ENCODE measurements around the gene PAK1.
"Not testable (repeated sequence)": the region's sequence is repeated elsewhere in the genome, so short reads cannot be mapped to it uniquely, and the experiment has no call there.

The PAK1 gene

DNA sequence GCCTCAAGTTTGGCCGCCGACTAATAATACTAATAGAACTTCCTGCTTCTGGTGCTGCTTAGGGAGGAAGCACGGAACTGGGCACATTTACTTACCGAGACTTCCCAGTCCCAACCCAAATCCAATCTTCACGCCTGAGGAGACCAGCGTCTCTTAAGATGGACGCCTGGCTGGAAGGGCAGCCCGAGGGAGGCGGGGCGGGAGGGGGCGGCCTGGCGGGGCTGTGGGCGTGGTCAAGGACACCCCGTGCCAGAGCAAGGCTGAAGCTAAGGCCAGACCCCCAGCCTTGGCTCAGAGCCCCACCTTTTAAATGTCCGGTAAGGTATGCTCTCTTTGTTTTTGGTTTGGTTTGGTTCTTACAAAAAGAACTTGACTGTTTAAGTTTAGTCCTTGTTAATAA is 172.4 kb downstream of the PAK1 start, which contains the start of gene GDPD4:
GDPD4 (minus strand) TSS at position 177 of the 400 bp plus-strand sequence. CDS start 16,549 bp downstream, outside the sequence.
- no peak for DNase-seq

DNA sequence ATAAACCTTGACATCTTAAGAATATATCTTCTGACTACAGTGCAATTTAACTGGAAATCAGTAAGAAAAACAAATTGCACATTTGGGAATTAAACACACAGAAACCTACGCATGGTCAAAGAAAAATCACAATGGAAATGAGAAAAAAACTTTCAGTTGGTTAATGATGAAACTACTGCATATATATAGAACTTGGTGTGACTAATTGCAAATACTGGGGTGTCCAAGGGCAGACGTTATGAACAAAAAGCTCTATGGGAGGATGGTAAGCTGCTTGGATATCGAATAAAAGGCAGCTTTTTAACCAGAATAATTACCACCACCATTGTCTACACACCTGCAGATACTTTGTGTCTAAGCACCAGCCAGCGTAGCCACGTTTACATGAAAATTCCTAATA is 173.2 kb downstream of the PAK1 start:
- no peak for DNase-seq

DNA sequence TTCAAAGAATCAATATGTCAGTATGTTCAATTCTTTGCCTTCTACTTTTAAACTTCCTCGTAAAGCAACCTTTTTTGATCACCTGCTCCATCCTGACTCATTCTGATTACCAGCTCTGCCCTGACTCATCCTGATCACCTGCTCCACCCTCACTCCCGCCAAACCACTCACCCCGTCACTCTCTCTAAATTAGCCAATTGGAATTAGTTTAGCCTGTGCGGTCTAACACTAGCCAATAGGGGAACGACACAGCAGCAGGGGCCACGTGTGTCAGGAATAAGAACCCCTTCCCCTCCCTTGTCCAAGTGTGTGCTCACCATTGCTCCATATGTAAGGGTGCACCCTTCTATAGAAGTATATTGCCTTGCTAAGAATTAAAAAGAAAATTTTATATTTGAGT is 173.9 kb downstream of the PAK1 start:
- not testable (repeated sequence) for DNase-seq

DNA sequence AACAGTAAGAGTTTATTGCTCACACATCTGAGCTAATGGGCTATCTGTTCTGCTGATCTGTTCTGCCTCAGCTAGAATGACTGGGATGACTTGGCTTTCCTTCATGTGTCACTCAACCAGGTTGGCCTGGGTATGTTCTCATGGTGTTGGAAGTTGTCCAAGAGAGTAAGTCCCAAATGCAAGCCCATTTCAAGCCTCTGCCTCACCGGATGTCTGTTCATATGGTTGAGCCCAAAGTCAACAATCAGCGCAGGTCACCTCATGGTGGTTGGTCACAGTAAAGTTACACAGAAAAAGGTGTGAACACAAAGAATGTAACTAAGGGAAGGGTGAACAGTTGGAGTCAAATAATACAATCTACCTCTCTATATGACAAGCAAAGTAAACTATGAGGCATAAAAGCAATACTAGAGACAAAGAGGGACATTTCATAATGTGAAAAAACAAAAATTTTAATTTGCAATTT is 174.3 kb downstream of the PAK1 start:
- no peak for DNase-seq

DNA sequence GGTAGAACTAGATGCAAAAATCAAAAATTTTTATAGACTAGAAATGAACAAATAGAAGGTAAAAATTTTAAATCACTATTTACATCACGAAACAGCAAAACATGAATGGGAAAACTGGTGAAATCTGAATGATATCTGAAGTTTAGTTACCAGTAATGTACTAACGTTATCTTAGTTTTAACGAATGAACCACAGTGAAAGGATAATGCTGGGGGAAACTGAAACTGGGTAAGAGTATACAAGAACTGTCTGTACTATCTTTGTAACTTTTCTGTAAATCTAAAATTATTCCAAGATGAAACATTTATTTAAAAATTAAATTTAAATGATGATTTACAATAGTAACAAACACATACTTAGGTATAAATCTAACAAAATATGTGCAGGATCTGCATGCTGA is 179.9 kb downstream of the PAK1 start:
- DNase-seq, result no peak

DNA sequence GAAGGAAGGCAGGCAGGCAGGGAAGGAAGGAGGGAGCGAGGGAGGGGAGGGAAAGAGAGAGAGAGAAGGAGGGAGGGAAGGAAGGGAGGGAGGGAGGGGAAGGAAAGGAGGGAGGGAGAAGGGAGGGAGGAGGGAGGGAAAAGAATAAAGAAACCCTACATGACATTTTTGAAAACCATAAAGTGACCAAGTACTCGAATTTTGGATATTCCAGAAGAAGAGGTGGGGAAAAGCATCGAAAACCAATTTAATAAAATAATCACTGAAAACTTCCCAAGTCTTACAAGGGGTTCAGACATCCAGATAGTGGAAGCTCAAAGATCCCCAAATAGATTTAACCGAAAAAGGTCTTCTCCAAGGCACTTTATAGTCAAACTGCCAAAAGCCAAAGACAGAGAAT is 184.2 kb downstream of the PAK1 start:
- DNase-seq, result no peak

DNA sequence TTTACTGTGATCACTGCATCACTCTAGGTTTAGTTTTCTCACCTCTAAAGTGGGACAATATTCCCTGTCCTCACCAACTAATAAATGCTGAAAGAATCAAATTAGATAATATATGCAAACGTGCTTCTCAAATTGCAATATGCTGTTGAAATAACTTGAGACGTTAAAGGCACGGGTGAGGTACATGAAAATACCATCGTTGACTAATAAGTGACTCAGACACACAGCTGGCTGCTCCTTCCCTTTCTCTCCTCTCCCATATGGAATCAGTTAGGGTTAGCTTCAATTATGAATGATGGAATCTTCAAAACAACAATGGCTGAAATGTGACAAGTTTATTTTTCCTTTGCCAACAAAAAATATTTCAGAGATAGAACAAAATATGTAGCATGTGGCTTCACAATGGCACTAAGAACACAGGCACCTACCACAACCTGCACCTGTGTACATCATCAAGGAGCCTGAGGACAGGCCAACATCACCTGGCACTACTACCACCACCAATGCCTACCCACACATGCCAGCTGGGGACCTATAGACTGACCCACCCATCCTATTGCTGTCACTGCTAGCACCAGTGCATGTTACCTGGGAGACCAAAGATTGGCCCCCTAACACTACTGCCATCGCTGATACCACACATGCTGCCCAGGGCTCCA is 186.2 kb downstream of the PAK1 start:
- DNase-seq, result no peak

DNA sequence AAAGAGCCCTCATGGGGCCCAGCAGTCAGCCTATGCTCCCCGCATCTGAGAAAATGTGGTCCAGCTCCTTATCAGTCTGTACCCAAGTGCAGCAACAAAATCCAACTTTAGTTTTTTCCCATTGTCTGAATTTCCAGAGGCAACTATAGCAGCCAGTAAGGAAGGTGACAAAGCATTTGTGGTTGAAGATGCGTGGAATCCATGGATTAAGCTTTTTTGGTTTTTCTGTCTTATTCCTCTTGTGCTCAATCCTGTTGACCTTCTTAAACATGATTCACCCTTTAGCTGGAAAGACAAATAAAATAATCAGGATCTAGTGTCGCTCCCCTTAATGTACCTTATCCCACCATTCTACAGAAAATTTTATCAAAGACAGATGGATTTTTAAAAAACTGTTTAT is 186.8 kb downstream of the PAK1 start:
- no peak for DNase-seq

DNA sequence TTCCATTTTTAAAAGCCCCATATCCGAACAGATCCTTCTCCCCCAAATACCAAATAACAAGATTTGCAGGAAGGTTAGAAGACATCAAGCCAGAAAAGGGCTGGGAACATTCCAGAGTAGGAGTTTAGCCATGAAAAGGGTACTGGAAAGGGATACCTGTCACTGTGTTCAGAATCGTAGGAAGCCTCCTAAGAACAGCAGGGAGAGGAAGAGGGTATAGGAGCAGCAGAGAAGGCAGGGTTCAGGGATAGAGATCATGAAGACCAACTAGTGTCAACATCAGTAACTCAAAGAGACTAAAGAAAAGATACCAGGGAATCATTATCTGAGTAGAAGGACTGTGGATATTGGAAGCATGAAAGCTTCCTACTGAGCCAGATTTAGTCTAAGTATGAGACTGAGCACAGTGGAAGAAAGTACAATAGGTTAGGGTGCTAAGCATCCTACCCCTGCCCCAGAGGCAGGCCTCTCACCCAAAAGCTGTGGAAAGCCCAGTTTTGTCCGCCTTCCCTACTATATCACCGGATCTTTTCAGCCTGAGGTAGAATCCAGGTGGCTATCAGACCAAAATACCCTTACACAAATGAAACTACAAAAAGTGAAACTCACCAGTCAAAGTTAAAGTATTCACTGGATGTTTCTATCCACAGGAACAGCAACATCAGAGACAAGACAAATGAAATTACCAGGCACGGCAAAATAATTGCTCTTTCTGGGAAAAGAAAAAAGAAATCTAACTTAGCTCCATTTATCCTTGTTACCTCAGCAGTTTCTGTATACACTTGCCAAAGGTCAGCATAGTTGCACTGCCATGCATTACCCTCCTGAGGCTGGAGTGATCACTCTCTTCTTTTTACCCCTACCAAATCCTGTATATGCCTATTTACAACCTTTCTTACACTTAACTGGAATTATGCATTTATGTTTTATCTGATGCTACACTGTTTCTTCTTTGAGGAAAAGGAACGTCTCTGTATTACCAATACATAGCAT is 189.1 kb downstream of the PAK1 start:
- no peak for DNase-seq

DNA sequence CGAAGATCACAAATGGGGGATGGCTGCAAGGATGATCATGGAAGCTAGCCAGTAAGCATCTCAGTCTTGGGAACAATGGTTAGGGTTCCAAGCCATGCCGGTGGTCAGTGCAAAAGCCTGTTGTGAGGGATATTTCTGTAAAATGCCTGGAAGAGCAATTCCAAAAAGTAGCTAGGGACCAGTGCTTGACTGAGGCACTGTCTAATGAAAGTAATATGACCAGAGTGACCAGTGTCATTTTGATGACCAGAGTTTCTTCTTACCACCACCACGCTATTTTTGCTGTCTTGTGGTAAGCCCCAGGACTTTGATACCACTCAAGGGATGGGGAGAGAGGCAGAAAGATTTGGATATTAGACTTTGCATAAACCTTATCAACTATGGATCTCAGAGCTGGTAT is 190.8 kb downstream of the PAK1 start:
- DNase-seq, result no peak

DNA sequence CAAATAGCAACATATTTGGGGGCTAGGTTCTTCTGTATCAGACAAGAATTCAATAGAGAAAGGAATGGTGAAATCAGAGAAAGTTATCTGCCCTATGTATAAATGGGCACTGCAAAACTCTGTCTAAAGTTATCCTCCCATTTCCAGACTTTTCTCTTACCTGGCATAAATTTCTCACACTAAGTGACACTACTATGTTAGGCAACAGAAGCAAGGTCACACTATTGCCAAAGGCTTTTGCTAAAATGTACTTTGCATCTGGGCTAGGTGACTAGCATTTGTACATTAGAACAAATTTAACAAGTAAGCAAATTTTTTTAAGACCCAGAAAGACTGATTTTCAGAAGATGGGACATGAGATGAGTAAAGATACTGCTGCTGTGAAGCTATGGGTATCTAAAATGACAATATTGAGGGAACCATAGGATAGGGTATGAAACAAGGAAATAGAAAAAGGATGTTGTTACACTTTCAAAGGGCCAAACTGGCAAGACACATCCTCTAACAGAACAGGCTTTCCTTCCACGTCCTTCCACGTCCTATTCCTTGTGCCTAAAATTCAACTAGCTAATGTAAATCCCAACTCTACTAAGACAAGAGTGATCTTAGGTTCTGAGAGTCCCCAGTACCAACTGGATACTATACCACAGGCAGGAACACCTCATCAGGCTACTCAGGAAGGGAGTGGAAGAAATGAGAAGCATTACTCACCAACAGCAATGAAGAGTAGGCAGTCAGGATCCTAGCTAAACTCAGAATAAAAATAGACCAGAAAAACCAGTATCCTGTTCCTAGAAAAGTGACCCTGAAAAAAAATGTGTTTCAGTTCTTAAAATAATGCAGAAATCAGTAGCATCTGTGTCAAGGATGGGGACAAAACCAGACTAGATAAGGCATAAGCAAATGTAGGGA is 195.0 kb downstream of the PAK1 start:
- DNase-seq, result peak; percentile 6

DNA sequence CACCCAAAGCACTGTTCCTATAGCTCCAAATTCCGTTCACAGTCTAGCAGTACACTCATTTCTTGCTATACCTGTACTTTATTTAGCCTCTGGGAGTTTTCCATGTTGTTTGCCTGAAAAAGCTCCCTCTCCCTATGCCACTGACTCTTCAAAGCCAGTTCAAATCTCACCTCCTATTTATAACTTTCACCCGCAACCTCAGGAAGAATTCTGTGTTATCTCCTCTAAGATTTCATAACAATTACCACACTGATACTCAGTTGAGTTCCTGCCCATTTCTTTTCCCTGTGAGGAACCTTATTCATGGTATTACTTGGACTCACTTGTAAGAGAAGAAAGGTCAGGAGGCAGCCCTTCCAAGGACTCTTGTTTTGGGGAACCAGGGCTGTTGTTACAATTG is 197.6 kb downstream of the PAK1 start:
- DNase-seq, result no peak
